Transverse colon (tissue), 4 donors: ENCODE measurements around the gene ADORA3. TPM values are rescaled to one million over a fixed set of nuclear protein-coding genes. Genes with fewer than 3 reads are reported as not detected.

Experiments
- DNase-seq: peaks from one replicate; pipeline ENCODE4 v3.0.0-alpha.2; 2019
- H3K27ac ChIP-seq, 4 donors: fragments of 200-600 bp; sonication (generic); 2 replicates each; pipeline ENCODE4 v1.5.1; 2016 to 2018; ENCODE audit warnings: inconsistent platforms in 4 of 4
- H3K27me3 ChIP-seq: fragments of 200-600 bp; sonication (generic); 2 replicates; pipeline ENCODE4 v1.5.1; 2017; ENCODE audit warnings: inconsistent platforms
- H3K36me3 ChIP-seq, 4 donors: fragments of 200-600 bp; sonication (generic); 2 replicates each; pipeline ENCODE4 v1.5.1; 2017 to 2019; ENCODE audit warnings: inconsistent platforms in 4 of 4
- H3K4me1 ChIP-seq, 4 donors: fragments of 200-600 bp; sonication (generic); 2 replicates each; pipeline ENCODE4 v1.5.1; 2017 to 2020; ENCODE audit warnings: inconsistent platforms in 4 of 4
- H3K4me3 ChIP-seq, 4 donors: fragments of 200-600 bp; sonication (generic); 1 replicate in 1 of 4; 2 replicates in 3 of 4; pipeline versions ENCODE4 v1.5.1 to v1.6.1; 2017 to 2019; ENCODE audit warnings: inconsistent platforms in 4 of 4
- H3K9me3 ChIP-seq, 2 donors: fragments of 200-600 bp; sonication (generic); 2 replicates each; pipeline ENCODE4 v1.5.1; 2017 to 2019; ENCODE audit warnings: inconsistent platforms in 2 of 2
- CTCF ChIP-seq, 5 experiments: fragments of 200-600 bp in 3 of 5; fragments of 450-650 bp in 2 of 5; sonication (generic) in 3 of 5; IDR thresholded peaks; 1 replicate in 2 of 5; 2 replicates in 3 of 5; pipeline ENCODE4 v1.5.1; 2016 to 2017; ENCODE audit warnings: antibody characterized with exemption in 5 of 5, inconsistent platforms in 3 of 5, mild to moderate bottlenecking in 2 of 5, moderate library complexity in 1 of 5
- EP300 ChIP-seq: sonication (generic); formaldehyde crosslinking; IDR thresholded peaks from one replicate; pipeline ENCODE4 v1.6.1; 2017; ENCODE audit warnings: antibody characterized with exemption, low read depth
- POLR2A ChIP-seq: fragments of 450-650 bp; IDR thresholded peaks from one replicate; pipeline ENCODE4 v1.6.1; 2016; ENCODE audit warnings: antibody characterized with exemption, mild to moderate bottlenecking, moderate library complexity
- POLR2AphosphoS5 ChIP-seq, 3 donors: sonication (generic); formaldehyde crosslinking; IDR thresholded peaks; one replicate each; pipeline ENCODE4 v1.6.1; 2016; ENCODE audit warnings: antibody characterized with exemption in 3 of 3
- WGBS, 2 donors: methylation state at CpG; one replicate each; pipeline ENCODE4 v1.1.5; 2018; ENCODE audit warnings: low coverage in 1 of 2; 5-methylcytosine and 5-hydroxymethylcytosine counted together
- in situ Hi-C, 4 donors: fragments of 200-750 bp; cut with MboI; loops; one replicate each; pipeline versions ENCODE4 v1.15.0 to v1.15.1; 2017; ENCODE audit warnings: low sequenced_read_pairs in 3 of 4, low pct_ligation_motif_present in 1 of 4, low pct_unique_long_range_greater_than_20kb in 1 of 4
- intact Hi-C: fragments of 100-400 bp; cut with DNase I; formaldehyde crosslinking; loops from one replicate; pipeline ENCODE4 v1.15.1; 2023; ENCODE audit warnings: low total_unique reads
- total RNA-seq, 4 donors: library from RNA; depleted of rRNA; stranded (reverse); fragments of >200 nt; gene quantifications; one replicate each; pipeline ENCODE4 v1.1.0, GENCODE V29; 2016

ADORA3 gene
- total RNA-seq, 4 donors from 2014 or later: 2.9 to 5.7 TPM; not detected in 2

- WGBS, 2 donors: 60 to 62% methylated on average over 5 of the region's 5 CpGs
- intact Hi-C loops: no loop called here
- no peak for TF ChIP-seq EP300
- no peak for TF ChIP-seq POLR2A
- no peak for TF ChIP-seq CTCF (IDR thresholded peaks at IDR 0.05)
- TF ChIP-seq POLR2AphosphoS5 (IDR thresholded peaks at IDR 0.05): no peak
- Histone ChIP-seq H3K9me3 (no peaks in the 10 kb centered on the region), H3K36me3 (no peaks in the 10 kb centered on the region), H3K27ac (no peak overlapping the region), H3K27me3 (no peaks in the 10 kb centered on the region), H3K4me3 (no peak overlapping the region), H3K4me1 (no peaks in the 10 kb centered on the region)
- no peak for DNase-seq
- in situ Hi-C loops: loop anchor here in 2 of 4 donors (25.0 kb wide), 2 partner anchors 240 to 865 kb away; partner anchors contain the start of gene INKA2 (in 1 of the 2)
Observed at GRCh38 chr1:111497592-111497991, 5.8 kb downstream of the ADORA3 start.

- Histone ChIP-seq H3K36me3 (no peaks in the 10 kb centered on the region), H3K4me1 (no peaks in the 10 kb centered on the region), H3K9me3 (no peaks in the 10 kb centered on the region), H3K27ac (no peak overlapping the region), H3K4me3 (no peak overlapping the region), H3K27me3 (no peaks in the 10 kb centered on the region)
- intact Hi-C loops: no loop called here
- 72 to 79% methylated on average over 4 of the region's 4 CpGs for WGBS, 2 donors
- in situ Hi-C loops: loop anchor here in 2 of 4 donors (25.0 kb wide), 2 partner anchors 241 to 866 kb away; partner anchors contain the start of gene INKA2 (in 1 of the 2)
- no peak for TF ChIP-seq CTCF (IDR thresholded peaks at IDR 0.05)
- no peak for TF ChIP-seq POLR2A
- no peak for TF ChIP-seq EP300
- no peak for TF ChIP-seq POLR2AphosphoS5 (IDR thresholded peaks at IDR 0.05)
- DNase-seq: no peak
Observed at GRCh38 chr1:111496398-111496797, 7.0 kb downstream of the ADORA3 start.

GRCh38 chr1:111491070-111491469 is 12.4 kb downstream of the ADORA3 start:
- 93% methylated on average over 7 of the region's 7 CpGs; no CpG with 5 or more reads in 1 of the 2 donors for WGBS, 2 donors
- H3K27ac ChIP-seq: peak overlapping the region; percentile 10 to 70 (median 46)
- TF ChIP-seq POLR2A (no peak), POLR2AphosphoS5 (IDR thresholded peaks at IDR 0.05) (no peak)
- no peaks in the 10 kb centered on the region for H3K4me1 ChIP-seq
- no peaks in the 10 kb centered on the region for H3K9me3 ChIP-seq
- intact Hi-C loops (no loop called here), in situ Hi-C loops (loop anchor here in 2 of 4 donors (25.0 kb wide), 2 partner anchors 246 to 871 kb away; partner anchors contain the start of gene INKA2 (in 1 of the 2))
- H3K27me3 ChIP-seq: no peaks in the 10 kb centered on the region
- no peak overlapping the region for H3K4me3 ChIP-seq
- no peaks in the 10 kb centered on the region for H3K36me3 ChIP-seq
- DNase-seq: no peak

GRCh38 chr1:111490220-111490619 is 13.2 kb downstream of the ADORA3 start:
- no peak for DNase-seq
- TF ChIP-seq POLR2A (no peak), EP300 (no peak), CTCF (IDR thresholded peaks at IDR 0.05) (no peak), POLR2AphosphoS5 (IDR thresholded peaks at IDR 0.05) (no peak)
- Histone ChIP-seq H3K4me3 (no peak overlapping the region), H3K4me1 (no peaks in the 10 kb centered on the region), H3K27me3 (no peaks in the 10 kb centered on the region), H3K27ac (peak overlapping the region; percentile 10 to 70 (median 46)), H3K36me3 (no peaks in the 10 kb centered on the region), H3K9me3 (no peaks in the 10 kb centered on the region)
- intact Hi-C loops: no loop called here
- 90 to 91% methylated on average over 4 of the region's 4 CpGs for WGBS, 2 donors
- in situ Hi-C loops: loop anchor here in 2 of 4 donors (25.0 kb wide), 2 partner anchors 247 to 872 kb away; partner anchors contain the start of gene INKA2 (in 1 of the 2)
